ENCODE measurements around the gene UNC5C.

The UNC5C gene

GRCh38 chr4:95317085-95317793 lies 231.5 kb downstream of the UNC5C start:
- no peak for DNase-seq

DNA sequence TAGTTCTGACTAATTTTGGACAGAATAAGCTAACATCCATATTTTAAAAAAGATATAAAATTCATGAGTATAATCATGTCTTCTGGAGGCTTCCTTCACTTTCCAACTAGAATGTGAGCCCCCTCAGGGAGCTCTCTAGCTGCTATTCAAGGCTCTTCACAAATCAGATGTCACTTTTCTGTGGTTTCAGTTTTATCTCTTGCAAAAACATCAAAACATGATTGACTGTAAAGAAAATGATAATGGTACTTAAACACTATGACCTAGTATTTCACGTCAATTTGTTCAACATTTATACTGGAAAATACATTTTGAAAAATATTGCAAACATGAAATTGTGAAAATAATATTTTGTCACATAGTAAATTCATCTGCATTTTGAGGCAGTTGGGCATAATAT lies 234.2 kb downstream of the UNC5C start:
- no peak for DNase-seq

DNA sequence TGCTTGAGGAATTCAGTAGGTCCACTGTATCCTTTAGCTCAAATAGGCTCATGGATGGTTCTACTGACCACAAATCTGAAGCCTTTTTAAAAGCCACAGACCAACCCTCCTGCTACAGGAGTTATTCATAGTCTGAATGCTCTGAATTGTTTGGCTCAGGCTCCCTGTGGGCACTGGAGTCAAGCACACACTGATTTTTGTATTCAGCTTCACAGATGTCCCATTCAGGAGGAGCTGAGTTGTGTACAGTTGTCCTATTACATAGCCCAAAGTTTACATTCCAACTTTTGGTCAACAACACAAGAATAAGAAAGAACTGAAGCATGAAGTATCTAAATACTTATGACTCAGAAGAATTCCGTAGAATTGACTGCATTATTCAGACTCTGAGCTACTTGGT lies 243.9 kb downstream of the UNC5C start:
- DNase-seq: no peak

GRCh38 chr4:95300304-95300703 lies 248.5 kb downstream of the UNC5C start:
- DNase-seq: no peak

- DNase-seq: no peak
These were observed 252.7 kb downstream of the UNC5C start for GRCh38 chr4:95296052-95296451.

- DNase-seq: no peak
These were observed 253.6 kb downstream of the UNC5C start for GRCh38 chr4:95295157-95295556.

DNA sequence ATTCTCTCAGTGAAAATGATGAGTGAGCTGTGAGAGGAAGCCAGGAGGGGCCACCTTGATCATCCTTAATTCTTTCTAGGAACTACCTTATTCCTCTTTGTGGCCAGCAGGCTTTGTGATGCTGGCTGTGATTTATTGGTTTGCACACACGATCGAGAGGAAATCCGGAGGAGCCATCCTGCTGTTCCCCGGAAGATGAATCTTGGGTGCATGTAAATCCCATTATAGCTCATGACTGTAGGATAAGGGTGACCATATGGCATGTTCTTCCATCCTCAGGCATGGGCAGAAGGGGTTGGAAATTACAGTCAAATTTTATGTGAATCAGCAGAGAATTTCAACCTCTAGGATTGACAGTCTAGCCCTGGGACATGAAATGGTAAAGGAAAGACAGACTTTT lies 254.5 kb downstream of the UNC5C start:
- no peak for DNase-seq

- DNase-seq: peak; percentile 20
These were observed 255.8 kb downstream of the UNC5C start for GRCh38 chr4:95293014-95293413.

- DNase-seq: peak; percentile 40
These were observed 258.1 kb downstream of the UNC5C start for GRCh38 chr4:95290702-95291101.

- DNase-seq: no peak
These were observed 259.6 kb downstream of the UNC5C start for GRCh38 chr4:95289028-95289634.

GRCh38 chr4:95288552-95288951 lies 260.2 kb downstream of the UNC5C start:
- no peak for DNase-seq

GRCh38 chr4:95285797-95286196 lies 263.0 kb downstream of the UNC5C start:
- DNase-seq: no peak

- no peak for DNase-seq
These were observed 264.1 kb downstream of the UNC5C start for GRCh38 chr4:95284655-95285054.

- no peak for DNase-seq
These were observed 265.5 kb downstream of the UNC5C start for GRCh38 chr4:95283320-95283719.

- DNase-seq: no peak
These were observed 276.0 kb downstream of the UNC5C start for GRCh38 chr4:95272797-95273196.

DNA sequence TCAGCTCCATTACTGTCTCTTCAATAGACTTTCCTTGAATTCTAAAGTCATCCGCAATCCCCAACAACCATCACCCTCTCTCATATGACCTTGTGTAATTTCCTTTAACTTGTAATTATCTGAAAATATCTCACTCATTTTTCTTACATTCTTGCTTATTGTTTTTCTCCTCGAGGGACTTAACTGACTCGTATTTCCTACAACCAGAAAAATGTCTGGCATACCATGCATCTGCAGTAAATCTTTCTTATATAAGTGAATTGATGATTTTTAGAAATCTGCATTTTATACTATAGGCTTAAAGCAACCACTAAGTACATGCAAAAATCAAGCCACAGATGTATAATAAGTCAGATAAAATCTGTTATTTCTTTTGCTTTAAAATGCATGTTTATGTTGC lies 276.7 kb downstream of the UNC5C start:
- no peak for DNase-seq

- DNase-seq: no peak
These were observed 279.8 kb downstream of the UNC5C start for GRCh38 chr4:95268819-95269565.

GRCh38 chr4:95267081-95267480 lies 281.7 kb downstream of the UNC5C start:
- no peak for DNase-seq

- no peak for DNase-seq
These were observed 282.7 kb downstream of the UNC5C start for GRCh38 chr4:95265814-95266740.

DNA sequence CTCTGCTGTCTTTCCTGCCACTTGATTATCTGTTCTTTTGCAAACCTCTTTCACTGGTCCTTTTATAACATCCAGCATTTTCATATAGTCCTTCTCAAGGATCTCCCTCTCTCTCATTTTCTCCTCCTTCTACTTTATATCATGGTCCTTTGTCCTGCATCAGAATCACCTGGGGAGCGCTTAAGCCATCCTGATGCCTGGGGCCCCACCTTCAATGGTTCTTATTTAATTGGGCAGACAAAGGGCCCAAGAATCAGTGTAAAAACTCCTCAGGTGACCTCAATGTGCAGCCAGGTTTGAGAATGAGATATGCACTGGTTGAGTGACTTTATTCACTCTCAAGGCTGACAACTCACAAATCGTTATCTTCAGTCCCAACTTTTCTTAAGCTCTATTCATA lies 283.9 kb downstream of the UNC5C start:
- DNase-seq: no peak

GRCh38 chr4:95263960-95264359 lies 284.8 kb downstream of the UNC5C start:
- no peak for DNase-seq

DNA sequence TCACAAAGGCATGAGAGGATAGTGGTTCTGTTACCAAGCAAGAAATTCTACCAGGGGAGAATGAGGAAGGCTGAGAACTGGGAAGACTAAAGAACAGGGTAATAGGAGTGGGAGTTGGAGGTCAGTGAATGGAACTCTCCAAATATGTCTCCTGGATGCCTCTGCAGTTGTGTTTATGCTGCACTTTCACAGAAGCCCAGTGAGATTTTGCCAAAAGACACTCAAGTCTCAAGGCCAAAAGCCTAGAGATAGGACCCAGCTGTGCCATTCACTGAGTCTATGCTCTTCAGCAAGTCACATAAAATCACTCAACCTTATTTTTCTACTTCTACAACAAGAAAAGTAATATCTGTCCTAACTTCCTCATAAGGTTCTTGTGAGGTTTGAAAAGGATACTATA lies 285.4 kb downstream of the UNC5C start:
- no peak for DNase-seq
